Stomach (tissue), 9 donors: Measurements from ENCODE around the gene FAM120A. TPM values are rescaled to one million over a fixed set of nuclear protein-coding genes. Genes with fewer than 3 reads are reported as not detected.

Source experiments
- DNase-seq, 2 donors: peaks; one replicate each; pipeline versions ENCODE4 v3.0.0 to v3.0.0-alpha.2; 2013 to 2019
- H3K27ac ChIP-seq, 5 donors: fragments of 200-600 bp in 4 of 5; sonication (generic) in 4 of 5; one replicate each; pipeline ENCODE4 v1.5.1; 2013 to 2019; ENCODE audit warnings: mild to moderate bottlenecking in 1 of 5, moderate library complexity in 1 of 5
- H3K27me3 ChIP-seq, 3 donors: fragments of 200-600 bp; sonication (generic); one replicate each; pipeline ENCODE4 v1.5.1; 2017 to 2019; ENCODE audit warnings: mixed run types in 1 of 3
- H3K36me3 ChIP-seq, 4 donors: fragments of 200-600 bp; sonication (generic); 1 replicate in 3 of 4; 2 replicates in 1 of 4; pipeline ENCODE4 v1.5.1; 2016 to 2019
- H3K4me1 ChIP-seq, 4 donors: fragments of 200-600 bp; sonication (generic); one replicate each; pipeline ENCODE4 v1.5.1; 2016 to 2019
- H3K4me3 ChIP-seq, 4 donors: fragments of 200-600 bp; sonication (generic) in 3 of 4; one replicate each; pipeline ENCODE4 v1.5.1; 2016 to 2019; ENCODE audit warnings: mild to moderate bottlenecking in 1 of 4
- H3K9me3 ChIP-seq, 4 donors: fragments of 200-600 bp; sonication (generic); one replicate each; pipeline ENCODE4 v1.5.1; 2016 to 2019
- EP300 ChIP-seq: sonication (generic); formaldehyde crosslinking; IDR thresholded peaks from one replicate; pipeline ENCODE4 v1.6.1; 2017; ENCODE audit warnings: antibody characterized with exemption
- POLR2A ChIP-seq, 4 donors: fragments of 450-650 bp; IDR thresholded peaks; one replicate each; pipeline ENCODE4 v1.6.1; 2016; ENCODE audit warnings: antibody characterized with exemption in 4 of 4, control low read depth in 2 of 4, mild to moderate bottlenecking in 1 of 4, moderate library complexity in 1 of 4
- POLR2AphosphoS5 ChIP-seq, 3 donors: sonication (generic); formaldehyde crosslinking; IDR thresholded peaks; one replicate each; pipeline ENCODE4 v1.6.1; 2016; ENCODE audit warnings: antibody characterized with exemption in 3 of 3
- WGBS, 5 donors: extraction: QIAGEN DNeasy Blood & Tissue Kit in 3 of 5; methylation state at CpG; one replicate each; pipeline versions ENCODE4 v1.1.5 to v1.1.7; 2013 to 2018; 5-methylcytosine and 5-hydroxymethylcytosine counted together
- intact Hi-C: fragments of 100-400 bp; cut with DNase I; formaldehyde crosslinking; loops from one replicate; pipeline ENCODE4 v1.15.1; 2023; ENCODE audit warnings: low total_unique reads
- polyA plus RNA-seq, 3 donors: library from polyadenylated mRNA; stranded (reverse); fragments of 200-250 nt; gene quantifications; one replicate each; pipeline ENCODE4 v1.2.3, GENCODE V29; 2013
- total RNA-seq, 5 donors: library from RNA; depleted of rRNA; stranded (reverse); fragments of >200 nt; gene quantifications; one replicate each; pipeline versions ENCODE4 v1.1.0 to v1.2.3, GENCODE V29; 2014 to 2016
- TF ChIP-seq, protein P1 (sequence below), 7 experiments: fragments of 450-650 bp in 4 of 7; fragments of 200-600 bp in 3 of 7; sonication (generic) in 3 of 7; IDR thresholded peaks; one replicate each; pipeline ENCODE4 v1.5.1; 2016 to 2019; ENCODE audit warnings: antibody characterized with exemption in 7 of 7, control low read depth in 2 of 7, mild to moderate bottlenecking in 1 of 7
- donor health status: healthy with polysubstance abuse.
- donor health status: Bipolar disorder and iron deficiency.
- donor health status: healthy.

The FAM120A gene
- total and polyA plus RNA-seq, 8 donors = 35.8 to 192 (median 92.1) TPM

DNA sequence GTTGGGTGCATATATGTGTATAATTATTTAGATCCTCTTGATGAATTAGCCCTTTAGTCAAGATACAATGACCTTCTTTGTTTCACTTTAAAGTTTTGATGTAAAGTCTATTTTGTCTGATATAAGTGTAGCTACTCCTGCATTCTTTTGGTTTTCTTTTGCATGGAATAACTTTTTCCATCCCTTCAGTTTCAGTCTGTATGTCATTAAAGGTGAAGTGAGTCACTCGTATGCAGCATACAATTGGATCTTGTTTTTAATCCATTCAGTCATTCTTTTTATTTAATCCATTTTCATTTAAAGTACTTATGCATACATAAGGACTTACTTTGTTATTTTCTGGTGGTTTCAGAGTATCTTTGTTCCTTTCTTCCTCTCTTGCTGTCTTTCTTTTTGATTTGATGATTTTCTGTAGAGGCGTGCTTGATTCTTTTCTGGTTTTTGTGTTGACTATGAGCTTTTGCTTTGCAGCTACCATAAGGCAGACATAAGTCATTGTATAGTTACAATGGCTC lies 36.3 kb upstream of the FAM120A start:
- WGBS, 5 donors = 81 to 89% (median 84%) methylated on average over 2 of the region's 2 CpGs
- no peaks in the 10 kb centered on the region for H3K4me1 ChIP-seq
- no peak overlapping the region for H3K27ac ChIP-seq
- H3K4me3 ChIP-seq = no peak overlapping the region
- TF ChIP-seq POLR2AphosphoS5 (IDR thresholded peaks at IDR 0.05) (no peak), POLR2A (IDR thresholded peaks at IDR 0.05) (no peak), EP300 (no peak)
- TF ChIP-seq, protein P1, sequence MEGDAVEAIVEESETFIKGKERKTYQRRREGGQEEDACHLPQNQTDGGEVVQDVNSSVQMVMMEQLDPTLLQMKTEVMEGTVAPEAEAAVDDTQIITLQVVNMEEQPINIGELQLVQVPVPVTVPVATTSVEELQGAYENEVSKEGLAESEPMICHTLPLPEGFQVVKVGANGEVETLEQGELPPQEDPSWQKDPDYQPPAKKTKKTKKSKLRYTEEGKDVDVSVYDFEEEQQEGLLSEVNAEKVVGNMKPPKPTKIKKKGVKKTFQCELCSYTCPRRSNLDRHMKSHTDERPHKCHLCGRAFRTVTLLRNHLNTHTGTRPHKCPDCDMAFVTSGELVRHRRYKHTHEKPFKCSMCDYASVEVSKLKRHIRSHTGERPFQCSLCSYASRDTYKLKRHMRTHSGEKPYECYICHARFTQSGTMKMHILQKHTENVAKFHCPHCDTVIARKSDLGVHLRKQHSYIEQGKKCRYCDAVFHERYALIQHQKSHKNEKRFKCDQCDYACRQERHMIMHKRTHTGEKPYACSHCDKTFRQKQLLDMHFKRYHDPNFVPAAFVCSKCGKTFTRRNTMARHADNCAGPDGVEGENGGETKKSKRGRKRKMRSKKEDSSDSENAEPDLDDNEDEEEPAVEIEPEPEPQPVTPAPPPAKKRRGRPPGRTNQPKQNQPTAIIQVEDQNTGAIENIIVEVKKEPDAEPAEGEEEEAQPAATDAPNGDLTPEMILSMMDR (IDR thresholded peaks at IDR 0.05) = no peak
- no peaks in the 10 kb centered on the region for H3K27me3 ChIP-seq
- intact Hi-C loops = no loop called here
- no peak for DNase-seq
- H3K9me3 ChIP-seq = peaks cover 6 to 31% (median 26%) of the 10 kb centered on the region in 4 donors
- H3K36me3 ChIP-seq = no peaks in the 10 kb centered on the region

DNA sequence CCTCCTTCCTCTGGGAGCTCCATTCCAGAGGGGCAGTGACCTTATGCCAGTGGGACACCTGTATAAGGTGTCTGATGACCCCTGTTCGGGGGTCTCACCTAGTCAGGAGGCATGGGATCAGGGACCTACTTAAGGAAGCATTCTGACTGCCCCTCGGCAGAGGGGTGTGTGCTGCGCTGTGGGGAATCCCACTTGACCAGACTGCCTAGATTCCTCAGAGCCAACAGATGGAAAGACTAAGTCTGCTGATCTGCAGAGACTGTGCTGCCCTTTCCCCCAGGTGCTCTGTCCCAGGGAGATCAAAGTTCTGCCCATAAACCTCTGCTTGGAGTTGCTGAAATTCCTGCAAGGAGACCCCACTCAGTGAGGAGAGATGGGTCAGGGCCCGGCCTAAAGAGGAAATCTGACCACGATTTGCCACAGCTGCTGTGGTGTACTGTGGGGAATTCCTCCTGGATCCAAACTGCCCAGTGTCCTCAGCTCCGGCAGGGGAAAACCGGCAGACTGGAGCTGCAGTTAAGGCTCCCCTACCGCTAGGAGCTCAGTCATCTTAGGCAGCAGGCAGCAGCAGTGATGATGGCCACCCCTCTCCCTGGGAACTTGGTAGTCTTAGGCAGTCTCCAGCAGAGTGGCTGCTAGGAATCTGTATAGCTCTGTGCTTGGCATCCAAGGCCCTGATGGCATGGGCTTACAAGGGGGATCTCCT lies 34.8 kb upstream of the FAM120A start:
- Histone ChIP-seq H3K27ac (no peak overlapping the region), H3K4me1 (no peaks in the 10 kb centered on the region), H3K9me3 (peaks cover 6 to 31% (median 26%) of the 10 kb centered on the region in 4 donors), H3K27me3 (no peaks in the 10 kb centered on the region), H3K4me3 (no peak overlapping the region), H3K36me3 (no peaks in the 10 kb centered on the region)
- intact Hi-C loops = no loop called here
- no peak for TF ChIP-seq POLR2AphosphoS5 (IDR thresholded peaks at IDR 0.05)
- 79 to 100% (median 88%) methylated on average over 1 to 8 of the region's 8 CpGs for WGBS, 5 donors
- no peak for DNase-seq

DNA sequence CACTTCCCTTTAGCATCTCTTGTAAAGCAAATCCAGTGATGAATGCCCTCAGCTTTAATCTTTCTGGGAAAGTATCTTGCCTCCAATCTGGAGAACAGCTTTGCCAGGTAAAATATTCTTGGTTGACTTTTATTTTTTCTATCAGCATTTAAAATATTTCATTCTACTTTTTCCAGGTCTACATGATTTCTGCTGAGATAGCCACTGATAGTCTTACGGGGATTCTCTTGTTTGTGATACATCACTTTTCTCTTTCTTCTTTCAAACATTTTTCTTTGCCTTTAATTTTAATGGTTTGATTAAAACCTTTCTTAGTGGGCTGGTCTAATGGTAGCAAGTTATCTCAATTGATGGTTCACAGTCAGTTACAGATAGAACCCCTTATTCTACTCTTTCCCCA lies 33.9 kb upstream of the FAM120A start:
- Histone ChIP-seq H3K9me3 (peaks cover 6 to 31% (median 26%) of the 10 kb centered on the region in 4 donors), H3K27me3 (no peaks in the 10 kb centered on the region), H3K36me3 (no peaks in the 10 kb centered on the region), H3K27ac (no peak overlapping the region), H3K4me3 (no peak overlapping the region), H3K4me1 (no peaks in the 10 kb centered on the region)
- 92 to 98% (median 94%) methylated on average over 1 of the region's 1 CpG for WGBS, 5 donors
- TF ChIP-seq, protein P1 (IDR thresholded peaks at IDR 0.05) = no peak
- TF ChIP-seq POLR2AphosphoS5 (IDR thresholded peaks at IDR 0.05) (no peak), EP300 (no peak), POLR2A (IDR thresholded peaks at IDR 0.05) (no peak)
- intact Hi-C loops = no loop called here
- no peak for DNase-seq

DNA sequence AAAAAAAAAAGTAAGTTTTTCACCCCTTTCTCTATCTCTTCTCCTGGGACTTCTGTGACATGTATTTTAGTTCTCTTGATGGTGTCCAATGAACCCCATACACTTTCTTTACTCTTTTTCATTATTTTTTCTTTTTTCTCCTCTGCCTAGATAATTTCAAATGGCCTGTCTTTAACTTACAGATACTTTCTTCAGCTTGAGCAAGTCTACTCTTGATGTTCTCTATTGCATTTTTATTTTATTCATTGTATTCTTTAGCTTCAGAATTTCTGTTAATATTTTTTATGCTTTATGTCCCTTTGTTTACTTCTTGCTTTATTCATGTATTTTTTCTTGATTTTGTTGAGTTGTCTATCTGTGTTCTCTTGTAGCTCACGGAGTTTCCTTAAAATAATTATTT lies 32.5 kb upstream of the FAM120A start:
- H3K27me3 ChIP-seq = no peaks in the 10 kb centered on the region
- no peak overlapping the region for H3K4me3 ChIP-seq
- no peak for DNase-seq
- TF ChIP-seq EP300 (no peak), POLR2AphosphoS5 (IDR thresholded peaks at IDR 0.05) (no peak), POLR2A (IDR thresholded peaks at IDR 0.05) (no peak)
- TF ChIP-seq, protein P1 (IDR thresholded peaks at IDR 0.05) = no peak
- H3K36me3 ChIP-seq = no peaks in the 10 kb centered on the region
- intact Hi-C loops = no loop called here
- H3K9me3 ChIP-seq = peaks cover 6 to 31% (median 26%) of the 10 kb centered on the region in 4 donors
- H3K27ac ChIP-seq = no peak overlapping the region
- WGBS, 5 donors = 85 to 96% (median 91%) methylated on average over 1 of the region's 1 CpG
- H3K4me1 ChIP-seq = peaks cover 0 to 8% (median 0%) of the 10 kb centered on the region in 4 donors
